ENCODE data around the gene PHLPP1. TPM values are rescaled to one million over a fixed set of nuclear protein-coding genes. Genes with fewer than 3 reads are reported as not detected.
A peak's percentile ranks its signal among the peaks of the same experiment; 100 is the strongest.

PHLPP1 gene
- total and polyA plus RNA-seq, 9 donors, result 4.4 to 15.9 (median 12.0) TPM

DNA sequence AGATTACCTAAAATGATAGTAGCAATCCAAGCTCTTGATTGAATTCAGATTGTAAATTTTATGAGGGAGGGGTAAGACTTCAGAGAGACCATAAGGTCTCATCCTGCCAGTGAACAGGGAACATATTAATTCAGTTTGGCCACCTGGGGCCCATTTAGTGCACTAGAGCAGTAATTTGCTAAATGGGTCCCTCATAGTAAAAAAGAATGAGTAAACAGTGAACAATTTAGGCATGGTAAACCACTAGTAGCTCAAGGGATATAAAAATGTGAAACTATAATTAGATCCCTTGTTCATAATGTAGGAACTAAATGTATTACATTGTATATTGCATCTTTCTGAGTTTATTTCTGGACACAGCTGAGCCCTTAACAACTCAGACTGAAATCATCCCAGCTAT is 4.9 kb upstream of the PHLPP1 start:
- Histone ChIP-seq H3K9me3 (no peaks in the 10 kb centered on the region), H3K27me3 (no peaks in the 10 kb centered on the region), H3K27ac (no peak overlapping the region), H3K4me1 (ENCODE audit: insufficient read depth) (no peaks in the 10 kb centered on the region), H3K4me3 (no peak overlapping the region), H3K36me3 (no peaks in the 10 kb centered on the region)
- no peak for DNase-seq
- intact Hi-C loops (cut with DNase I), result loop anchor here in 3 of 4 donors (5.0 to 10.0 kb wide), 3 partner anchors 126 to 724 kb away; no protein-coding TSS in a partner anchor
- TF ChIP-seq EP300 (IDR thresholded peaks at IDR 0.05) (no peak), POLR2A (IDR thresholded peaks at IDR 0.05) (no peak)
- TF ChIP-seq, protein P1, sequence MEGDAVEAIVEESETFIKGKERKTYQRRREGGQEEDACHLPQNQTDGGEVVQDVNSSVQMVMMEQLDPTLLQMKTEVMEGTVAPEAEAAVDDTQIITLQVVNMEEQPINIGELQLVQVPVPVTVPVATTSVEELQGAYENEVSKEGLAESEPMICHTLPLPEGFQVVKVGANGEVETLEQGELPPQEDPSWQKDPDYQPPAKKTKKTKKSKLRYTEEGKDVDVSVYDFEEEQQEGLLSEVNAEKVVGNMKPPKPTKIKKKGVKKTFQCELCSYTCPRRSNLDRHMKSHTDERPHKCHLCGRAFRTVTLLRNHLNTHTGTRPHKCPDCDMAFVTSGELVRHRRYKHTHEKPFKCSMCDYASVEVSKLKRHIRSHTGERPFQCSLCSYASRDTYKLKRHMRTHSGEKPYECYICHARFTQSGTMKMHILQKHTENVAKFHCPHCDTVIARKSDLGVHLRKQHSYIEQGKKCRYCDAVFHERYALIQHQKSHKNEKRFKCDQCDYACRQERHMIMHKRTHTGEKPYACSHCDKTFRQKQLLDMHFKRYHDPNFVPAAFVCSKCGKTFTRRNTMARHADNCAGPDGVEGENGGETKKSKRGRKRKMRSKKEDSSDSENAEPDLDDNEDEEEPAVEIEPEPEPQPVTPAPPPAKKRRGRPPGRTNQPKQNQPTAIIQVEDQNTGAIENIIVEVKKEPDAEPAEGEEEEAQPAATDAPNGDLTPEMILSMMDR (IDR thresholded peaks at IDR 0.05), result no peak

DNA sequence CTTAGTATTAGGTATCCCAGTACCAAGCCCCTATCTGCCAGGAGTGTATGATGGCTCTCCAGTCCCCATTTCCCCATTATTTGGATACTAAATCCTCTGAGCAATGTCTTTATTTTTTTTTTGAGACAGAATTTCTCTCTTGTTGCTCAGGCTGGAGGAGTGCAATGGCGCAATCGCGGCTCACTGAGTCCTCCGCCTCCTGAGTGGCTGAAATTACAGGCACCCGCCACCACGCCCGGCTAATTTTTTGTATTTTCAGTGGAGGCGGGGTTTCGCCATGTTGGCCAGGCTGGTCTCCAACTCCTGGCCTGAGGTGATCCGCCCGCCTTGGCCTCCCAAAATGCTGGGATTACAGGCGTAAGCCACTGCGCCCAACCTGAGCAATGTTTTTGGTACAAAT is 3.6 kb upstream of the PHLPP1 start:
- Histone ChIP-seq H3K4me3 (no peak overlapping the region), H3K27me3 (no peaks in the 10 kb centered on the region), H3K9me3 (no peaks in the 10 kb centered on the region), H3K27ac (no peak overlapping the region), H3K4me1 (ENCODE audit: insufficient read depth) (no peaks in the 10 kb centered on the region), H3K36me3 (no peaks in the 10 kb centered on the region)
- no peak for DNase-seq
- intact Hi-C loops (cut with DNase I), result loop anchor here in 3 of 4 donors (1.0 to 10.0 kb wide), 4 partner anchors 127 to 723 kb away; no protein-coding TSS in a partner anchor
- TF ChIP-seq, protein P1 (IDR thresholded peaks at IDR 0.05), result no peak
- TF ChIP-seq POLR2A (IDR thresholded peaks at IDR 0.05) (no peak), EP300 (IDR thresholded peaks at IDR 0.05) (no peak)
- 96 to 98% (median 97%) methylated on average over 13 of the region's 13 CpGs for WGBS, 3 donors

DNA sequence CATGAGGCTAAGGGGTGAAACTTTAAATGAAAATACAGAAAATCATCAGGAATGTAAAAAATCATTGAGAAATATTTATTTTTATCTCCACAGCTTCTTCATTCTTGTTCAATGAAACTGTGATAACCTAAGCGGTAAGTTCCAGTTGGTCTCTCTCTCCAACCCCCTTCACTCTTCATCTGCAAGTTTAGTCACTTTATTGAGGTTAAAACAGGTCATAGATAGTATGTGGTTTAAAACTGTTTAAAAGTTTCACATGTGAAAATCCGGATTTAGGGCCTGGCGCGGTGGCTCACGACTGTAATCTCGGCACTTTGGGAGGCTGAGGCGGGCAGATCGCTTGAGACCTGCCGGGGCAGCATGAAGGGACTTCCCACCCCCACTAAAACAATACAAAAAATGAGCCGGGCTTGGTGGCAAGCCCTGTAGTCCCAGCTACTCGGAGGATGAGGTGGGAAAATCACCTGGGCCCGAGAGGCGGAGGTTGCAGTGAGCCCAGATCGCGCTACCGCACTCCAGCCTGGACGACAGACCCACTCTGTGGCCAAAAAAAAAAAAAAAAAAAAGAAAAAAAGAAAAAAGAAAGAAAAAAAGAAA is 1.6 kb upstream of the PHLPP1 start:
- no peak for TF ChIP-seq POLR2A (IDR thresholded peaks at IDR 0.05)
- no peak for TF ChIP-seq EP300 (IDR thresholded peaks at IDR 0.05)
- TF ChIP-seq, protein P1 (IDR thresholded peaks at IDR 0.05), result no peak
- Histone ChIP-seq H3K27me3 (no peaks in the 10 kb centered on the region), H3K36me3 (no peaks in the 10 kb centered on the region), H3K9me3 (no peaks in the 10 kb centered on the region), H3K27ac (no peak overlapping the region), H3K4me1 (ENCODE audit: insufficient read depth) (no peaks in the 10 kb centered on the region), H3K4me3 (no peak overlapping the region)
- WGBS, 3 donors, result 85 to 88% (median 87%) methylated on average over 17 of the region's 17 CpGs
- intact Hi-C loops (cut with DNase I), result loop anchor here in 3 of 4 donors (2.0 to 10.0 kb wide), 4 partner anchors 129 to 721 kb away; no protein-coding TSS in a partner anchor
- DNase-seq, result peak; percentile 11 to 48 (median 35)

DNA sequence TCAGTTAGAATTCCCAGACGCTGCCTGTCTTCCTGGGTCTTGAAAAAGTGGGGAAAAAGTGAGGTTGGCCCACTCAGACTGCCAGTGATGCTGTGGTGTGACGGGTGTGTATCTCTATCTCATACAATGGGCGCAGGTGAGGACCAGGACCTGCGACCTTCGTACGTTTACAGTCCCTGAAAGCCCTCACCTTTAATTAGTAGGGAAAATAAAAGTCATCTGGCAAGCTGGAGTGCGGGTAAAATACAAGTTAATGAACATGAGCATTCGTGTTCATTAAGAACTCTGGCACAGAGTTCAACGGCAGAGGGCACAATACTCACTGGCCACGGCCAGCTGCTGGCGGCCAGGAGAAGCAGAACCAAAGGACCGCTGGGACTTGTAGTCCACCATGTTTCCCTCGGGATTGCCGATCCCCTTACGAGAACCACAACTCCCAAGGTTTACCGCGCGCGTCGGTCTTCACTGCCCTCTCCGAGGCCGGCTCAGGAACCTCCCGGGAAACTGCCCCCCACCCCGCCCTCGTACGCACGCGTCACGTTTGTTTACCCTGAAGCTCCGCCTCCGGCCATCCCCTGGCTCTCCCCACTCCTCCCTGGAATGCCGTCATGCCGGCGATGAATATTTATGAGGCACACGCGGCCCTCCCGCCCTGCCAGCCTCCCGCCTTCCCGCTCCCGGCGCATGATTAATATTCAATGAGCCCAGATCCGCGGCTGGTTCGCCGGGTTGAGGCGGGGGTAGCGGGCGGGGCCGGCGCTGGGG is 488 bp upstream of the PHLPP1 start:
- Histone ChIP-seq H3K27ac (peak overlapping the region; percentile 91 to 99), H3K36me3 (no peaks in the 10 kb centered on the region), H3K27me3 (no peaks in the 10 kb centered on the region), H3K4me3 (peak overlapping the region; percentile 59), H3K4me1 (ENCODE audit: insufficient read depth) (peaks cover 1% of the 10 kb centered on the region), H3K9me3 (no peaks in the 10 kb centered on the region)
- DNase-seq, result peak; percentile 100
- intact Hi-C loops (cut with DNase I), result loop anchor here (2.0 to 10.0 kb wide), 5 partner anchors 130 to 720 kb away; partner anchors contain the start of gene ZCCHC2 (in 1 of the 4)
- TF ChIP-seq POLR2A (IDR thresholded peaks at IDR 0.05) (no peak), EP300 (IDR thresholded peaks at IDR 0.05) (no peak)
- TF ChIP-seq, protein P1 (IDR thresholded peaks at IDR 0.05), result peak; percentile 72 to 86 (median 81)
- WGBS, 3 donors, result 2 to 3% (median 2%) methylated on average over 31 to 50 of the region's 50 CpGs

Data from ovary (tissue), 9 donors.